Measurements from ENCODE around the gene ZPBP.

ZPBP gene

DNA sequence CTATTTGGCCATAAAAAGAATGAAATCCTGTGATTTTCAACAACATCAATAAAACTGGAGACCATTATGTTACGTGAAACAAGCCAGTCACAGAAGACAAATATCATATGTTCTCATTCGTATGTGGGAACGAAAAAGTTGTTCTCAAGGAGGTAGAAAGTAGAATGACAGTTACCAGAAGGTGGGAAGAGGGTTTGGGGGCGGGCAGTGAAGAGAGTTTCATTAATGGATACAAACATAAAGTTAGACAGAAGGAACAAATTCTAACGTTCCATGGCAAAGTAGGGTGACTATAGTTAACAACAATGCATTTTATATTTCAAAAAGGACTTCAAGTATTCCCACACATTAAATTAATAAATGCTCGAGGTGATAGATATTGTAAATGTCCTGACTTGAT is 97.4 kb downstream of the ZPBP start:
- H3K9me3 ChIP-seq (ENCODE audit: control insufficient read depth, insufficient read depth, low read depth, low read length): no peaks in the 10 kb centered on the region
- no peak overlapping the region for H3K4me3 ChIP-seq (ENCODE audit: low read depth, low read length)
- no peak for TF ChIP-seq ZBTB48 (tag by site-specific recombination; IDR thresholded peaks at IDR 0.05)
- TF ChIP-seq, protein P1, sequence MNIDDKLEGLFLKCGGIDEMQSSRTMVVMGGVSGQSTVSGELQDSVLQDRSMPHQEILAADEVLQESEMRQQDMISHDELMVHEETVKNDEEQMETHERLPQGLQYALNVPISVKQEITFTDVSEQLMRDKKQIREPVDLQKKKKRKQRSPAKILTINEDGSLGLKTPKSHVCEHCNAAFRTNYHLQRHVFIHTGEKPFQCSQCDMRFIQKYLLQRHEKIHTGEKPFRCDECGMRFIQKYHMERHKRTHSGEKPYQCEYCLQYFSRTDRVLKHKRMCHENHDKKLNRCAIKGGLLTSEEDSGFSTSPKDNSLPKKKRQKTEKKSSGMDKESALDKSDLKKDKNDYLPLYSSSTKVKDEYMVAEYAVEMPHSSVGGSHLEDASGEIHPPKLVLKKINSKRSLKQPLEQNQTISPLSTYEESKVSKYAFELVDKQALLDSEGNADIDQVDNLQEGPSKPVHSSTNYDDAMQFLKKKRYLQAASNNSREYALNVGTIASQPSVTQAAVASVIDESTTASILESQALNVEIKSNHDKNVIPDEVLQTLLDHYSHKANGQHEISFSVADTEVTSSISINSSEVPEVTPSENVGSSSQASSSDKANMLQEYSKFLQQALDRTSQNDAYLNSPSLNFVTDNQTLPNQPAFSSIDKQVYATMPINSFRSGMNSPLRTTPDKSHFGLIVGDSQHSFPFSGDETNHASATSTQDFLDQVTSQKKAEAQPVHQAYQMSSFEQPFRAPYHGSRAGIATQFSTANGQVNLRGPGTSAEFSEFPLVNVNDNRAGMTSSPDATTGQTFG (tag by site-specific recombination; IDR thresholded peaks at IDR 0.05; ENCODE audit: borderline replicate concordance): no peak
- no peak for TF ChIP-seq ZNF16 (tag by site-specific recombination; IDR thresholded peaks at IDR 0.05; ENCODE audit: low read depth)
- TF ChIP-seq ZNF132 (tag by site-specific recombination; IDR thresholded peaks at IDR 0.05; ENCODE audit: borderline replicate concordance): no peak
- no peak for TF ChIP-seq ZEB2 (tag by site-specific recombination; IDR thresholded peaks at IDR 0.05)
- TF ChIP-seq TCF7L2 (IDR thresholded peaks at IDR 0.05; ENCODE audit: borderline replicate concordance, low read depth, low read length): no peak
- TF ChIP-seq ZFP41 (tag by site-specific recombination; IDR thresholded peaks at IDR 0.05; ENCODE audit: borderline replicate concordance): no peak
- TF ChIP-seq ZNF121 (tag by site-specific recombination; IDR thresholded peaks at IDR 0.05): no peak
- no peak for TF ChIP-seq ZSCAN23 (tag by site-specific recombination; IDR thresholded peaks at IDR 0.05)
- TF ChIP-seq, protein P2, sequence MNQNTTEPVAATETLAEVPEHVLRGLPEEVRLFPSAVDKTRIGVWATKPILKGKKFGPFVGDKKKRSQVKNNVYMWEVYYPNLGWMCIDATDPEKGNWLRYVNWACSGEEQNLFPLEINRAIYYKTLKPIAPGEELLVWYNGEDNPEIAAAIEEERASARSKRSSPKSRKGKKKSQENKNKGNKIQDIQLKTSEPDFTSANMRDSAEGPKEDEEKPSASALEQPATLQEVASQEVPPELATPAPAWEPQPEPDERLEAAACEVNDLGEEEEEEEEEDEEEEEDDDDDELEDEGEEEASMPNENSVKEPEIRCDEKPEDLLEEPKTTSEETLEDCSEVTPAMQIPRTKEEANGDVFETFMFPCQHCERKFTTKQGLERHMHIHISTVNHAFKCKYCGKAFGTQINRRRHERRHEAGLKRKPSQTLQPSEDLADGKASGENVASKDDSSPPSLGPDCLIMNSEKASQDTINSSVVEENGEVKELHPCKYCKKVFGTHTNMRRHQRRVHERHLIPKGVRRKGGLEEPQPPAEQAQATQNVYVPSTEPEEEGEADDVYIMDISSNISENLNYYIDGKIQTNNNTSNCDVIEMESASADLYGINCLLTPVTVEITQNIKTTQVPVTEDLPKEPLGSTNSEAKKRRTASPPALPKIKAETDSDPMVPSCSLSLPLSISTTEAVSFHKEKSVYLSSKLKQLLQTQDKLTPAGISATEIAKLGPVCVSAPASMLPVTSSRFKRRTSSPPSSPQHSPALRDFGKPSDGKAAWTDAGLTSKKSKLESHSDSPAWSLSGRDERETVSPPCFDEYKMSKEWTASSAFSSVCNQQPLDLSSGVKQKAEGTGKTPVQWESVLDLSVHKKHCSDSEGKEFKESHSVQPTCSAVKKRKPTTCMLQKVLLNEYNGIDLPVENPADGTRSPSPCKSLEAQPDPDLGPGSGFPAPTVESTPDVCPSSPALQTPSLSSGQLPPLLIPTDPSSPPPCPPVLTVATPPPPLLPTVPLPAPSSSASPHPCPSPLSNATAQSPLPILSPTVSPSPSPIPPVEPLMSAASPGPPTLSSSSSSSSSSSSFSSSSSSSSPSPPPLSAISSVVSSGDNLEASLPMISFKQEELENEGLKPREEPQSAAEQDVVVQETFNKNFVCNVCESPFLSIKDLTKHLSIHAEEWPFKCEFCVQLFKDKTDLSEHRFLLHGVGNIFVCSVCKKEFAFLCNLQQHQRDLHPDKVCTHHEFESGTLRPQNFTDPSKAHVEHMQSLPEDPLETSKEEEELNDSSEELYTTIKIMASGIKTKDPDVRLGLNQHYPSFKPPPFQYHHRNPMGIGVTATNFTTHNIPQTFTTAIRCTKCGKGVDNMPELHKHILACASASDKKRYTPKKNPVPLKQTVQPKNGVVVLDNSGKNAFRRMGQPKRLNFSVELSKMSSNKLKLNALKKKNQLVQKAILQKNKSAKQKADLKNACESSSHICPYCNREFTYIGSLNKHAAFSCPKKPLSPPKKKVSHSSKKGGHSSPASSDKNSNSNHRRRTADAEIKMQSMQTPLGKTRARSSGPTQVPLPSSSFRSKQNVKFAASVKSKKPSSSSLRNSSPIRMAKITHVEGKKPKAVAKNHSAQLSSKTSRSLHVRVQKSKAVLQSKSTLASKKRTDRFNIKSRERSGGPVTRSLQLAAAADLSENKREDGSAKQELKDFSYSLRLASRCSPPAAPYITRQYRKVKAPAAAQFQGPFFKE (tag by site-specific recombination; IDR thresholded peaks at IDR 0.05; ENCODE audit: borderline replicate concordance): no peak
- TF ChIP-seq, protein P3, sequence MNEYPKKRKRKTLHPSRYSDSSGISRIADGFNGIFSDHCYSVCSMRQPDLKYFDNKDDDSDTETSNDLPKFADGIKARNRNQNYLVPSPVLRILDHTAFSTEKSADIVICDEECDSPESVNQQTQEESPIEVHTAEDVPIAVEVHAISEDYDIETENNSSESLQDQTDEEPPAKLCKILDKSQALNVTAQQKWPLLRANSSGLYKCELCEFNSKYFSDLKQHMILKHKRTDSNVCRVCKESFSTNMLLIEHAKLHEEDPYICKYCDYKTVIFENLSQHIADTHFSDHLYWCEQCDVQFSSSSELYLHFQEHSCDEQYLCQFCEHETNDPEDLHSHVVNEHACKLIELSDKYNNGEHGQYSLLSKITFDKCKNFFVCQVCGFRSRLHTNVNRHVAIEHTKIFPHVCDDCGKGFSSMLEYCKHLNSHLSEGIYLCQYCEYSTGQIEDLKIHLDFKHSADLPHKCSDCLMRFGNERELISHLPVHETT (tag by site-specific recombination; IDR thresholded peaks at IDR 0.05): no peak
- no peak for TF ChIP-seq ZNF660 (tag by site-specific recombination; IDR thresholded peaks at IDR 0.05)
- TF ChIP-seq FEZF1 (tag by site-specific recombination; IDR thresholded peaks at IDR 0.05): no peak
- TF ChIP-seq, protein P4, sequence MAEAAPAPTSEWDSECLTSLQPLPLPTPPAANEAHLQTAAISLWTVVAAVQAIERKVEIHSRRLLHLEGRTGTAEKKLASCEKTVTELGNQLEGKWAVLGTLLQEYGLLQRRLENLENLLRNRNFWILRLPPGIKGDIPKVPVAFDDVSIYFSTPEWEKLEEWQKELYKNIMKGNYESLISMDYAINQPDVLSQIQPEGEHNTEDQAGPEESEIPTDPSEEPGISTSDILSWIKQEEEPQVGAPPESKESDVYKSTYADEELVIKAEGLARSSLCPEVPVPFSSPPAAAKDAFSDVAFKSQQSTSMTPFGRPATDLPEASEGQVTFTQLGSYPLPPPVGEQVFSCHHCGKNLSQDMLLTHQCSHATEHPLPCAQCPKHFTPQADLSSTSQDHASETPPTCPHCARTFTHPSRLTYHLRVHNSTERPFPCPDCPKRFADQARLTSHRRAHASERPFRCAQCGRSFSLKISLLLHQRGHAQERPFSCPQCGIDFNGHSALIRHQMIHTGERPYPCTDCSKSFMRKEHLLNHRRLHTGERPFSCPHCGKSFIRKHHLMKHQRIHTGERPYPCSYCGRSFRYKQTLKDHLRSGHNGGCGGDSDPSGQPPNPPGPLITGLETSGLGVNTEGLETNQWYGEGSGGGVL (tag by site-specific recombination; IDR thresholded peaks at IDR 0.05): no peak
- TF ChIP-seq GFI1B (tag by site-specific recombination; IDR thresholded peaks at IDR 0.05): no peak
- H3K4me1 ChIP-seq (ENCODE audit: control insufficient read depth, insufficient read depth, low read length): no peaks in the 10 kb centered on the region
- H3K27ac ChIP-seq (ENCODE audit: extremely low read depth, low read depth, low read length): no peak overlapping the region
- POLR2A ChIA-PET: no interaction called here
- no peaks in the 10 kb centered on the region for H3K36me3 ChIP-seq (ENCODE audit: control insufficient read depth in 2 of 2, insufficient read depth in 1 of 2, low read length in 2 of 2)
- CTCF ChIA-PET: no interaction called here
